Vagina (tissue), 2 donors: ENCODE data around the gene RGL3. TPM values are rescaled to one million over a fixed set of nuclear protein-coding genes. Genes with fewer than 3 reads are reported as not detected.
A peak's percentile ranks its signal among the peaks of the same experiment; 100 is the strongest.

ENCODE experiments used
- DNase-seq, 2 donors: peaks; one replicate each; pipeline ENCODE4 v3.0.0-alpha.2; 2017; ENCODE audit errors: extremely low spot score in 2 of 2
- H3K27ac ChIP-seq: fragments of 200-600 bp; sonication (generic); one replicate; pipeline ENCODE4 v1.5.1; 2019
- H3K27me3 ChIP-seq: fragments of 200-600 bp; sonication (generic); one replicate; pipeline ENCODE4 v1.5.1; 2019
- H3K36me3 ChIP-seq, 2 donors: fragments of 200-600 bp; sonication (generic); one replicate each; pipeline ENCODE4 v1.5.1; 2017 to 2019
- H3K4me1 ChIP-seq: fragments of 200-600 bp; sonication (generic); one replicate; pipeline ENCODE4 v1.5.1; 2019
- H3K4me3 ChIP-seq, 2 donors: fragments of 200-600 bp; sonication (generic); 1 replicate in 1 of 2; 2 replicates in 1 of 2; pipeline ENCODE4 v1.5.1; 2016 to 2019
- H3K9me3 ChIP-seq: fragments of 200-600 bp; sonication (generic); one replicate; pipeline ENCODE4 v1.5.1; 2019
- POLR2A ChIP-seq, 2 donors: fragments of 450-650 bp; IDR thresholded peaks; one replicate each; pipeline ENCODE4 v1.6.1; 2017; ENCODE audit warnings: antibody characterized with exemption in 2 of 2, mild to moderate bottlenecking in 2 of 2, moderate library complexity in 2 of 2
- POLR2AphosphoS5 ChIP-seq, 2 donors: sonication (generic); formaldehyde crosslinking; IDR thresholded peaks; one replicate each; pipeline ENCODE4 v1.9.0; 2017; ENCODE audit warnings: antibody characterized with exemption in 2 of 2, mild to moderate bottlenecking in 2 of 2, low read depth in 1 of 2; ENCODE audit not compliant: insufficient read depth in 1 of 2
- intact Hi-C: fragments of 100-400 bp; cut with DNase I; formaldehyde crosslinking; loops from one replicate; pipeline ENCODE4 v1.15.1; 2023
- total RNA-seq: library from RNA; depleted of rRNA; stranded (reverse); fragments of >200 nt; gene quantifications from one replicate; pipeline ENCODE4 v1.2.3, GENCODE V29; 2016
- TF ChIP-seq, protein P1 (sequence below), 3 experiments: fragments of 450-650 bp in 2 of 3; fragments of 200-600 bp in 1 of 3; sonication (generic) in 1 of 3; IDR thresholded peaks; one replicate each; pipeline ENCODE4 v1.5.1; 2017 to 2019; ENCODE audit warnings: antibody characterized with exemption in 3 of 3, mild to moderate bottlenecking in 2 of 3, moderate library complexity in 2 of 3

The RGL3 gene
- total RNA-seq, 1 donor from 2014 or later: 19.6 TPM

DNA sequence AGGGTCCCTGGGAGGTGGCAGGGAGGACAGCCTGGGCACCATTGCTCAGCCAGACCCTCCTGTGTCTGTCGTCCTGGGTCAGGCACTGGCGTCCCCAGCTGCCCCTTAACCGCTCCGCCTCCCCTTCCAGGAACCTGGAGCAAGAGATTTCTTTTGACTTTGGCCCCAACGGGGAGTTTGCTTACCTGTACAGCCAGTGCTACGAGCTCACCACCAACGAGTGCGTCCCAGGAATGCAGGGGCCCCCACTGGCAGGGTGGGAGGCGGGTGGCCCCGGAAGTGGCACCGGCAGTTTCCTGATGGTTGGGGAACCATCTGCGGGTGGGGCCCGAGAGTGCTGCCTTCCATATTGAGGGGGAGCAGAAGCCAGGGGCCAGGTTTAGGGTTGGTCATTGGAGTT lies 29.3 kb upstream of the RGL3 start:
- H3K27me3 ChIP-seq: no peaks in the 10 kb centered on the region

DNA sequence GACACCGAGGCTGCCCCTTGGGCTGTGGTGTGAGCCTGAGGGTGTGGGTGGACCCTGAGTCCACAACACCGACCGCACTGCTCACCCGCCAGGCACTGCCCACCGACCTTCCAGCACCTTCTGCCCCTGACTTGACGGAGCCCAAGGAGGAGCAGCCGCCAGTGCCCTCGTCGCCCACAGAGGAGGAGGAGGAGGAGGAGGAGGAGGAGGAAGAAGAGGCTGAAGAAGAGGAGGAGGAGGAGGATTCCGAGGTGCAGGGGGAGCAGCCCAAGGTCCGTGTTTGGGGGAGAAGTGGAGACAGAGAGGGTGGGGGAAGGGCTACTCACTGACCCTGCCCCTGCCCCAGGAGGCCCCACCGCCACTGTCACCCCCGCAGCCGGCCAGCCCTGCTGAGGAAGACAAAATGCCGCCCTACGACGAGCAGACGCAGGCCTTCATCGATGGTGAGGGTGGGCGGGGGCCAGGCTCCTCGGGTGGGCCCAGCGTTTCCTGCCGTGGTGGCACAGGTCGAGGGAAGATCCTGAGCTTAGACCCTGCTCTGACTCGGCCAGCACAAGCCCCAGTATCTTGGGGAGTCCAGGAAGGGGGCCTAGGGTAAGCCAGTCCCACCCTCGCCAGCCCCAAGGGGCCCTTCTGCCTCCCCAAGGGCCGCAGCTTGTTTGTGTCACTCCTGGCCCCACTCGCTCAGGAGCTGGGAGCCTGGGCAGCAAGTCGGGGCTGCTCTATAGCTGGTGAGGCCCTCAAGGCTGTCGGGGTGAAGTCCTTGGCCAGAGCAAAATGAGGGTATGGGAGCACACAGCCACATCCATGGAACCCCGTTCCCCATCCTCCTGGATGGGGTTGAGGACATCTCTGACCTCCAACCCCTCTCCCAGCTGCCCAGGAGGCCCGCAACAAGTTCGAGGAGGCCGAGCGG lies 28.5 kb upstream of the RGL3 start:
- no peaks in the 10 kb centered on the region for H3K4me1 ChIP-seq
- TF ChIP-seq POLR2A (IDR thresholded peaks at IDR 0.05) (no peak), POLR2AphosphoS5 (IDR thresholded peaks at IDR 0.05; ENCODE audit: insufficient read depth in 1 of 2, low read depth in 1 of 2) (no peak)
- TF ChIP-seq, protein P1, sequence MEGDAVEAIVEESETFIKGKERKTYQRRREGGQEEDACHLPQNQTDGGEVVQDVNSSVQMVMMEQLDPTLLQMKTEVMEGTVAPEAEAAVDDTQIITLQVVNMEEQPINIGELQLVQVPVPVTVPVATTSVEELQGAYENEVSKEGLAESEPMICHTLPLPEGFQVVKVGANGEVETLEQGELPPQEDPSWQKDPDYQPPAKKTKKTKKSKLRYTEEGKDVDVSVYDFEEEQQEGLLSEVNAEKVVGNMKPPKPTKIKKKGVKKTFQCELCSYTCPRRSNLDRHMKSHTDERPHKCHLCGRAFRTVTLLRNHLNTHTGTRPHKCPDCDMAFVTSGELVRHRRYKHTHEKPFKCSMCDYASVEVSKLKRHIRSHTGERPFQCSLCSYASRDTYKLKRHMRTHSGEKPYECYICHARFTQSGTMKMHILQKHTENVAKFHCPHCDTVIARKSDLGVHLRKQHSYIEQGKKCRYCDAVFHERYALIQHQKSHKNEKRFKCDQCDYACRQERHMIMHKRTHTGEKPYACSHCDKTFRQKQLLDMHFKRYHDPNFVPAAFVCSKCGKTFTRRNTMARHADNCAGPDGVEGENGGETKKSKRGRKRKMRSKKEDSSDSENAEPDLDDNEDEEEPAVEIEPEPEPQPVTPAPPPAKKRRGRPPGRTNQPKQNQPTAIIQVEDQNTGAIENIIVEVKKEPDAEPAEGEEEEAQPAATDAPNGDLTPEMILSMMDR (IDR thresholded peaks at IDR 0.05): no peak
- H3K27me3 ChIP-seq: no peaks in the 10 kb centered on the region
- H3K9me3 ChIP-seq: no peaks in the 10 kb centered on the region
- no peak overlapping the region for H3K27ac ChIP-seq
- DNase-seq: no peak
- peaks cover 0 to 61% of the 10 kb centered on the region in 2 donors for H3K36me3 ChIP-seq
- intact Hi-C loops: loop anchor here (10.0 kb wide), 1 partner anchor 413 kb away; no protein-coding TSS in a partner anchor
- no peak overlapping the region for H3K4me3 ChIP-seq

More for the DNA sequence above, 29.3 kb upstream of the RGL3 start:
- Histone ChIP-seq H3K27ac (no peak overlapping the region), H3K4me3 (no peak overlapping the region), H3K36me3 (peaks cover 0 to 55% of the 10 kb centered on the region in 2 donors), H3K9me3 (no peaks in the 10 kb centered on the region), H3K4me1 (no peaks in the 10 kb centered on the region)
- no peak for TF ChIP-seq POLR2AphosphoS5 (IDR thresholded peaks at IDR 0.05; ENCODE audit: insufficient read depth in 1 of 2, low read depth in 1 of 2)
- TF ChIP-seq, protein P1 (IDR thresholded peaks at IDR 0.05): no peak
- no peak for TF ChIP-seq POLR2A (IDR thresholded peaks at IDR 0.05)
- no peak for DNase-seq
- intact Hi-C loops: loop anchor here (10.0 kb wide), 1 partner anchor 414 kb away; no protein-coding TSS in a partner anchor

DNA sequence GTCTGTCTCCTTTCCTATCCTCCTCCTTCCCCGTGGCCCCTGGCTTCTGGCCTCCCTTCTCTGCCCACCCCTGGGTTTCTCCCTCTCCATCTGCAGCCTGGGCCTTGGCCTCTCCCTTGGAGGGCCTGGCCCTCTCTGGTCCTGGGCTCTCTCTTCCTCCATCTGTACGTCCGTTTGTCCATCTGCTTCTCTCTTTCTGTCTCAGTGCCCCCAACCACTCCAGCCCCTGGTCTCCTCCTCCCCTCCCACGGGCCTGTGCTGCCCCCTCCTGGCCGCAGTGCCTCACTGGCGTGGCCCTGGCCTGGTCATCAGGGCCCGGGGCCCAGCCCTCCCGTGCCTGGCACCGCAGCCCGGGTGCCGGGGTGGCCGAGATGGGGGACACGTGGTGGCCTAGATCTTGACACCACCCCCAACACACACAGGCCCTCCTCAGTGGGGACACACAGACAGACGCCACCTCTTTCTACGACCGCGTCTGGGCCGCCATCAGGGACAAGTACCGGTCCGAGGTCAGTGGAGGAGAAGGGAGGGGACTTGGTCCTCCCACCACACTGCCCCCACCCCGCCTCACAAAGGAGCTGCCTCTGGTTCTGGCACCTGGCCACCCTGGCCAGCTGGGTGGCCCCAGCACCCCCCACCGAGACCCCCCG lies 27.7 kb upstream of the RGL3 start:
- Histone ChIP-seq H3K27me3 (no peaks in the 10 kb centered on the region), H3K9me3 (no peaks in the 10 kb centered on the region), H3K36me3 (peaks cover 0 to 69% of the 10 kb centered on the region in 2 donors), H3K4me1 (no peaks in the 10 kb centered on the region), H3K27ac (no peak overlapping the region), H3K4me3 (no peak overlapping the region)
- DNase-seq: no peak
- no peak for TF ChIP-seq POLR2A (IDR thresholded peaks at IDR 0.05)
- no peak for TF ChIP-seq POLR2AphosphoS5 (IDR thresholded peaks at IDR 0.05; ENCODE audit: insufficient read depth in 1 of 2, low read depth in 1 of 2)
- TF ChIP-seq, protein P1 (IDR thresholded peaks at IDR 0.05): peak; percentile 46 to 72 (median 67)
- intact Hi-C loops: loop anchor here (10.0 kb wide), 1 partner anchor 412 kb away; no protein-coding TSS in a partner anchor

DNA sequence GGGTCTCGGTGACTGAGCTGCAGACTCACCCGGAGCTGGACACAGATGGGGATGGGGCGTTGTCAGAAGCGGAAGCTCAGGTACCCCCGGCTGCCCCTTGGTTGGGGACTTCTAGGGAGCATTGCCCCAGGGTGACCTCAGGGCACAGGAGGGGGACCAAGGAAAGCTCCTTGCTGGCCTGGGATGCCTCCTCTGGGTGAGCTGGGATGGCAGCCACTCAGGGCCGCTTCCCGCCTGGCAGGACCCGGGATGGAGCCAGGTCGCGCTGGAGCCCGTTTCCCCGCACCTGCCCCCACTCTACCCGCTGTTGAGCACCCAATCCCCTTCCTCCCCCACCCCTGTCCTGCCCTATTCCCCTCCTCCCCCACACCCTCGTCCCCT lies 27.1 kb upstream of the RGL3 start:
- peaks cover 0 to 75% of the 10 kb centered on the region in 2 donors for H3K36me3 ChIP-seq
- DNase-seq: no peak
- no peak overlapping the region for H3K4me3 ChIP-seq
- H3K27ac ChIP-seq: no peak overlapping the region
- no peaks in the 10 kb centered on the region for H3K9me3 ChIP-seq
- no peaks in the 10 kb centered on the region for H3K27me3 ChIP-seq
- TF ChIP-seq POLR2AphosphoS5 (IDR thresholded peaks at IDR 0.05; ENCODE audit: insufficient read depth in 1 of 2, low read depth in 1 of 2) (no peak), POLR2A (IDR thresholded peaks at IDR 0.05) (no peak)
- TF ChIP-seq, protein P1 (IDR thresholded peaks at IDR 0.05): no peak
- intact Hi-C loops: loop anchor here (10.0 kb wide), 1 partner anchor 411 kb away; no protein-coding TSS in a partner anchor
- H3K4me1 ChIP-seq: no peaks in the 10 kb centered on the region
